CD4-positive, alpha-beta memory T cell (primary cell): Measurements from ENCODE around the gene SLC6A18. TPM values are rescaled to one million over a fixed set of nuclear protein-coding genes. Genes with fewer than 3 reads are reported as not detected.

Experiments
- CTCF ChIA-PET: fragments of 350-600 bp; sonication (Branson Sonifier 250); formaldehyde crosslinking; loops from one replicate; lab custom pipeline; 2021; ENCODE audit warnings: inconsistent platforms; ENCODE audit not compliant: partially characterized antibody; lab: Charles Lee
- POLR2A ChIA-PET: fragments of 350-600 bp; sonication (Branson Sonifier 250); formaldehyde crosslinking; loops from one replicate; lab custom pipeline; 2021; ENCODE audit not compliant: partially characterized antibody; lab: Charles Lee
- DNase-seq, 5 donors: peaks; one replicate each; pipeline versions ENCODE4 v3.0.0 to v3.0.0-alpha.2; 2020 to 2022; ENCODE audit warnings: mixed read lengths in 1 of 5
- H3K27ac ChIP-seq: one replicate; pipeline ENCODE4 v1.7.0; 2013; ENCODE audit warnings: low read depth, low read length
- H3K27me3 ChIP-seq: 2 replicates; pipeline ENCODE4 v1.7.0; 2013; ENCODE audit warnings: mild to moderate bottlenecking, low read length, moderate library complexity; ENCODE audit not compliant: insufficient read depth
- H3K36me3 ChIP-seq: 2 replicates; pipeline ENCODE4 v1.7.0; 2013; ENCODE audit warnings: mild to moderate bottlenecking, low read length, moderate library complexity; ENCODE audit not compliant: insufficient read depth
- H3K4me1 ChIP-seq: 2 replicates; pipeline ENCODE4 v1.7.0; 2013; ENCODE audit warnings: mild to moderate bottlenecking, low read length, moderate library complexity; ENCODE audit not compliant: insufficient read depth
- H3K4me3 ChIP-seq, 2 donors: one replicate each; pipeline ENCODE4 v1.7.0; 2013; ENCODE audit warnings: low read length in 2 of 2, mild to moderate bottlenecking in 1 of 2
- H3K9me3 ChIP-seq, 2 donors: one replicate each; pipeline ENCODE4 v1.7.0; 2013; ENCODE audit warnings: low read length in 2 of 2, control low read depth in 1 of 2; ENCODE audit not compliant: control insufficient read depth in 1 of 2
- H3K27ac Mint-ChIP-seq, 7 donors: one replicate each; pipeline ENCODE4 v1.8.0; 2020 to 2021; ENCODE audit warnings: mixed read lengths in 7 of 7, mild to moderate bottlenecking in 6 of 7, inconsistent platforms in 3 of 7, moderate library complexity in 3 of 7
- H3K27me3 Mint-ChIP-seq, 2 donors: one replicate each; pipeline ENCODE4 v1.8.0; 2020 to 2021; ENCODE audit warnings: mixed read lengths in 2 of 2
- H3K36me3 Mint-ChIP-seq, 2 donors: one replicate each; pipeline ENCODE4 v1.8.0; 2020 to 2021; ENCODE audit warnings: mixed read lengths in 2 of 2, inconsistent platforms in 1 of 2, mild to moderate bottlenecking in 1 of 2
- H3K4me1 Mint-ChIP-seq, 4 donors: one replicate each; pipeline ENCODE4 v1.8.0; 2020 to 2021; ENCODE audit warnings: mixed read lengths in 4 of 4, mild to moderate bottlenecking in 1 of 4
- H3K4me3 Mint-ChIP-seq, 8 donors: one replicate each; pipeline ENCODE4 v1.8.0; 2020 to 2021; ENCODE audit warnings: mixed read lengths in 8 of 8, mild to moderate bottlenecking in 7 of 8, moderate library complexity in 6 of 8, inconsistent platforms in 3 of 8
- H3K9me3 Mint-ChIP-seq, 8 donors: one replicate each; pipeline ENCODE4 v1.8.0; 2020 to 2021; ENCODE audit warnings: mixed read lengths in 8 of 8, mild to moderate bottlenecking in 5 of 8, inconsistent platforms in 3 of 8, moderate library complexity in 1 of 8
- intact Hi-C: fragments of 100-400 bp; cut with micrococcal nuclease; formaldehyde crosslinking; loops from one replicate; pipeline ENCODE4 v1.15.1; 2023
- polyA plus RNA-seq, 2 donors: library from polyadenylated mRNA; unstranded; fragments of 300-500 nt; fragmentation: Illumina TruSeq; gene quantifications; one replicate each; pipeline ENCODE4 v1.2.3, GENCODE V29; 2021
- total RNA-seq, 2 experiments: library from RNA; stranded (reverse); gene quantifications; one replicate each; pipeline ENCODE4 v1.2.3, GENCODE V29; 2021

The SLC6A18 gene
- total and polyA plus RNA-seq, 4 experiments from 2014 or later = not detected

DNA sequence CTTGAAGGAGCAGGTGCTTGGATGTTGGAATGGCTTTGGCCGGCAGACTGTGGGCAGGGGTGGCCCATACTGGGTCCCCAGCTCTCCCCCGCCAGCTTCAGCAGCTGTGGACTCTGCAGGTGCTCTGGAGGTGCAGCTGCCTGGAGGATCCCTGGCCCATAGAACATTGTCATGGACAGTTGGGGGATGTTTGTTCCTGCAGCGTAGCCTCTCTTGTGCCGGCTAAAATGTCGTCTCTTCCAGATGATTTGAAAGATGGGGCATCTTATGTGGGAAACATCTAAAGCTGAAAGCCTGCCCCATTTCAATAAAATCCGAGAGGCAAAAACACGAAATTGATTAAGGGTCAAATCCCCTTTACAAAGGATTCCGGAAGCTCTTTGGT lies 37.2 kb upstream of the SLC6A18 start:
- no peaks in the 10 kb centered on the region for H3K9me3 ChIP-seq
- intact Hi-C loops = no loop called here
- POLR2A ChIA-PET = no interaction called here
- no peak overlapping the region for H3K27ac ChIP-seq
- H3K4me1 ChIP-seq = no peaks in the 10 kb centered on the region
- Mint-ChIP-seq H3K36me3 (no peaks in the 10 kb centered on the region), H3K9me3 (no peaks in the 10 kb centered on the region), H3K4me3 (no peak overlapping the region), H3K4me1 (no peaks in the 10 kb centered on the region), H3K27me3 (peaks cover 11 to 23% of the 10 kb centered on the region in 2 donors), H3K27ac (no peak overlapping the region)
- no peaks in the 10 kb centered on the region for H3K27me3 ChIP-seq
- DNase-seq = no peak
- H3K4me3 ChIP-seq = no peak overlapping the region
- H3K36me3 ChIP-seq = no peaks in the 10 kb centered on the region
- CTCF ChIA-PET = no interaction called here

DNA sequence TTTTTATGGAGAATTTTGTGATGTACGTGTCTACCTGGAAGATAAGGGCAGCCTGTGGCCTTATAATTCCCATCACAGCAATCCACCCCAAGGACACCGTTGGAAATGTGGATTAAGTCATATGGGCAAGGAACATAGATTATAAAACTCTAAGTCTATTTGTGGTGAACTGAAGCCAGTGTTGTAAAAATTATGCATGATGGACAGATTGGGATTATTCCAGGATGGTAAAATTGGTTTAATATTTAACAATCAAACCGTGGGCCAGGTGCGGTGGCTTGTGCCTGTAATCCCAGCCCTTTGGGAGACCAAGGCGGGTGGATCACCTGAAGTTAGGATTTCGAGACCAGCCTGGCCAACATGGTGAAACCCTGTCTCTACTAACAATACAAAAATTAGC lies 36.7 kb upstream of the SLC6A18 start:
- no peak for DNase-seq
- no peak overlapping the region for H3K27ac Mint-ChIP-seq
- Histone ChIP-seq H3K4me3 (no peak overlapping the region), H3K36me3 (no peaks in the 10 kb centered on the region), H3K4me1 (no peaks in the 10 kb centered on the region), H3K27me3 (no peaks in the 10 kb centered on the region), H3K9me3 (no peaks in the 10 kb centered on the region), H3K27ac (no peak overlapping the region)
- POLR2A ChIA-PET = no interaction called here
- H3K4me3 Mint-ChIP-seq = no peak overlapping the region
- CTCF ChIA-PET = no interaction called here
- H3K27me3 Mint-ChIP-seq = peaks cover 11 to 23% of the 10 kb centered on the region in 2 donors
- no peaks in the 10 kb centered on the region for H3K9me3 Mint-ChIP-seq
- H3K4me1 Mint-ChIP-seq = no peaks in the 10 kb centered on the region
- intact Hi-C loops = no loop called here
- H3K36me3 Mint-ChIP-seq = no peaks in the 10 kb centered on the region

DNA sequence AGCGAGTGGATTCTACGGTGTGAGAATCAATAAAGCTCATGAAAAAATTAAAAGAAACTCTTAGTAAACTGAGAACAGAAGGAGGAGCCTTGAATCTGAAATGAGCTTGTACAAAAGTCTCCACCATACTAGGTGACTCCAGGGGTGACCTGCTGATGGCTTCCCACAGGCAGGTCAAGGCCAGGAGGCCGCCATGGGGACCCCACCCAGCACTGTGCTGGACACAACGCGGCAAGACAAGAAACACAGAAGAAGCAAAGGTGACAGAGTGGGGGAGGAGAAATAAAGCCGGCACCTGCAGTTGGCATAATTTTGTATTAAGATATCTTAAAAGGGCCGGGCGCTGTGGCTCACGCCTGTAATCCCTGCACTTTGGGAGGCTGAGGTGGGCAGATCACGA lies 35.9 kb upstream of the SLC6A18 start:
- H3K4me3 ChIP-seq = no peak overlapping the region
- DNase-seq = no peak
- CTCF ChIA-PET = no interaction called here
- H3K9me3 ChIP-seq = no peaks in the 10 kb centered on the region
- no peak overlapping the region for H3K4me3 Mint-ChIP-seq
- H3K4me1 ChIP-seq = no peaks in the 10 kb centered on the region
- no peaks in the 10 kb centered on the region for H3K36me3 ChIP-seq
- H3K27ac Mint-ChIP-seq = no peak overlapping the region
- intact Hi-C loops = no loop called here
- no peak overlapping the region for H3K27ac ChIP-seq
- POLR2A ChIA-PET = no interaction called here
- H3K36me3 Mint-ChIP-seq = no peaks in the 10 kb centered on the region
- no peaks in the 10 kb centered on the region for H3K27me3 ChIP-seq
- H3K4me1 Mint-ChIP-seq = no peaks in the 10 kb centered on the region
- no peaks in the 10 kb centered on the region for H3K9me3 Mint-ChIP-seq
- peaks cover 11 to 23% of the 10 kb centered on the region in 2 donors for H3K27me3 Mint-ChIP-seq

DNA sequence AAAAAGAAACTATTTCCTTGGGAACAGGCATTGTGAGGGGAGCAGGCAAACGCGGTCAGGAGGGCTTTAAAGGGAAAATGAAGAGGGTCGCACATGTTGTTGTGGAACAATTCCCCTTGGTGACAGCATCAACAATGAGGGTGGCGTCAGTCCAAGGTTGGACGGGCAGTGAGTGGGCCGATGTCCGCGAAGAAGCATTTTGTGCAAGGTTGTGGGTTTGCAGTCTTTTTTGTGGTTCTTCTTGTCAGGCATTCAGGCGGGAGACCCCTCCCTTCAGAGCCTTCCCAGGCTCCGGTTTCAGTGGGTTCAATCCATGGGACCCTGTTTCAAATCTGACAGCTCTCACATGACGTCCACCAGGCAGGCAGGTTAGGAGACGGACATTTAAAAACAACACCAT lies 34.9 kb upstream of the SLC6A18 start:
- no peaks in the 10 kb centered on the region for H3K36me3 Mint-ChIP-seq
- H3K27ac Mint-ChIP-seq = no peak overlapping the region
- no peaks in the 10 kb centered on the region for H3K4me1 Mint-ChIP-seq
- no peaks in the 10 kb centered on the region for H3K4me1 ChIP-seq
- H3K9me3 Mint-ChIP-seq = no peaks in the 10 kb centered on the region
- H3K27ac ChIP-seq = no peak overlapping the region
- intact Hi-C loops = no loop called here
- peaks cover 14 to 23% of the 10 kb centered on the region in 2 donors for H3K27me3 Mint-ChIP-seq
- ChIA-PET CTCF (no interaction called here), POLR2A (no interaction called here)
- DNase-seq = no peak
- no peaks in the 10 kb centered on the region for H3K27me3 ChIP-seq
- no peak overlapping the region for H3K4me3 Mint-ChIP-seq
- no peaks in the 10 kb centered on the region for H3K9me3 ChIP-seq
- no peak overlapping the region for H3K4me3 ChIP-seq
- H3K36me3 ChIP-seq = no peaks in the 10 kb centered on the region

DNA sequence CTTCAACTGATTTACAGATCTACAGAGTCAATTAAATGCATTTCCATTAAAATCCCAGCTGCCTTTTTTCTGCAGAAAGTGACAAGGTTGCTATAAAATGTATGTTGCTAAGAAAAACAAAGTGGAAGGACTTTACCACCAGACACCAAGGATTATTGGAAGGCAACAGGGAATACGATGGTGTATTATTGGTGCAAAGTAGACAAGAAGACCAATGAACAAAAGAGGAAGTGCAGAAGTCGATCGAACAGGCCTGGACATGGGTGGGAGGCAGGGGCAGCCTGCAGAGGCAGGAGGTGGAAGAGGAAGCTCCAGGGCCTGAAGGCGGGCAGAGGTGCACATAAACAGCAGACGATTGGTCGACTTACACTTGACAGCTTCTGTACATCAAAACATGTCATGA lies 34.3 kb upstream of the SLC6A18 start:
- Mint-ChIP-seq H3K27me3 (peaks cover 14 to 23% of the 10 kb centered on the region in 2 donors), H3K27ac (no peak overlapping the region), H3K4me3 (no peak overlapping the region), H3K9me3 (no peaks in the 10 kb centered on the region), H3K36me3 (no peaks in the 10 kb centered on the region), H3K4me1 (no peaks in the 10 kb centered on the region)
- intact Hi-C loops = no loop called here
- POLR2A ChIA-PET = no interaction called here
- H3K4me1 ChIP-seq = no peaks in the 10 kb centered on the region
- DNase-seq = no peak
- no peaks in the 10 kb centered on the region for H3K27me3 ChIP-seq
- no peaks in the 10 kb centered on the region for H3K36me3 ChIP-seq
- no peaks in the 10 kb centered on the region for H3K9me3 ChIP-seq
- H3K27ac ChIP-seq = no peak overlapping the region
- CTCF ChIA-PET = no interaction called here
- no peak overlapping the region for H3K4me3 ChIP-seq

DNA sequence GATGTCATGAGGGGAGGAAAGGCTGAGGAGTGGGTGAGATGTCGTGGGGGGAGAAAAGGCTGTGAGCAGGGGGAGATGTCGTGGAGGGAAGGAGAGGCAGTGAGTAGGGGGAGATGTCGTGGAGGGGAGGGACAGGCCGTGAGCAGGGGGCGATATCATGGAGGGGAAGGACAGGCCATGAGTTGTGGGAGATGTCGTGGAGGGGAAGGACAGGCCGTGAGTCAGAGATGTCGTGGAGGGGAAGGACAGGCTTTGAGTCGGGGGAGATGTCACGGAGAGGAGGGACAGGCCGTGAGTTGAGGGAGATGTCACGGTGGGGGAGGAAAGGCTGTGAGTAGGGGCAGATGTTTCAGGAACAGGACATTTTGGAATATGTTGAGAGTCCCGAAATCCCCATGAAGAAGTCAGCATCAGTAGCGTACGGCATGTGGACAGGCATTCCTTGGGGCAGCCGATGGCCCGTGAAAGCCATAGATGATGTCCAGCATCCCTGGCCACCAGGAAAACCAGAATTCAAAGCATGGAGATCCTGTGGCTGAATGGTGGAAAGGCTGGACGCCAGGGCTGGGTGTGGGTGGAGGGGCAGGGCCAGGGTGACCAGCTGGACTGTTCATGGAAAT lies 32.1 kb upstream of the SLC6A18 start:
- Histone ChIP-seq H3K27me3 (no peaks in the 10 kb centered on the region), H3K4me1 (no peaks in the 10 kb centered on the region), H3K4me3 (no peak overlapping the region), H3K9me3 (no peaks in the 10 kb centered on the region), H3K27ac (no peak overlapping the region), H3K36me3 (no peaks in the 10 kb centered on the region)
- Mint-ChIP-seq H3K27me3 (peaks cover 16 to 22% of the 10 kb centered on the region in 2 donors), H3K36me3 (no peaks in the 10 kb centered on the region), H3K4me3 (no peak overlapping the region), H3K27ac (no peak overlapping the region), H3K4me1 (no peaks in the 10 kb centered on the region), H3K9me3 (no peaks in the 10 kb centered on the region)
- ChIA-PET CTCF (no interaction called here), POLR2A (no interaction called here)
- intact Hi-C loops = no loop called here
- DNase-seq = no peak

DNA sequence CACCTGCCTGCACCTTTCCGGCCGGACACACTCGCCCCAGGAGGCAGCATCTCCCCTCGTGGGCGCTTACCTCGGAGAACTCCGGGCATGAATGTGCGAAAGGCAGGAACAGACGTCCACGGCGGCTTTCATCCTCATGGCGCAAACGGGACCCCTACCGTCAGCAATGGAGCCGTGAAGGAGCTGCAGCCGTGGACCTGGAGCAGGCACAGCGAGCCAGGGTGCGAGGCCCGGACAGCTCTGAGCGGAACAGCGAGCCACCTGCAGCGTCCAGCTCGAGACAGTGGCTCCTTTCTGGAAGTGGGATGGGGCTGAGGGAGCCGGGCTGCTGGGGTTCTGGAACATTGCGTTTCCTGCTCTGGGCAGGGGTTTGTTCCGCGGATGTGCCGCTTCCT lies 31.6 kb upstream of the SLC6A18 start:
- H3K27me3 Mint-ChIP-seq = peaks cover 13 to 18% of the 10 kb centered on the region in 2 donors
- intact Hi-C loops = no loop called here

DNA sequence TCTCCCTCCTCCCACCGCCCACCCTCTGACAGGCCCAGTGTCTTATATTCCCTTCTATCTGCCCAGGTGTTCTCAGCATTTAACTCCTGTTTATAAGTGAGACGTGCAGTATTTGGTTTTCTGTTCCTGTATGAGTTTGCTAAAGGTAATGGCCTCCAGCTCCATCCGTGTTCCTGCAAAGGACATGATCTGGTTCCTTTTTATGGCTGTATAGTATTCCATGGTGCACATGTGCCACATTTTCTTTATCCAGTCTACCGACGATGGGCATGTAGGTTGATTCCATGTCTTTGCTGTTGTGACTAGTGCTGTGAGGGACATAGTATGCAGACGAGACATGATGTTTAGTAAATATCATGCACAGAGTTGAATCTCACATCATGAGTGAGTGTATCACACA lies 30.8 kb upstream of the SLC6A18 start:
- H3K27me3 Mint-ChIP-seq = peaks cover 12% of the 10 kb centered on the region in 2 donors
- no peaks in the 10 kb centered on the region for H3K36me3 ChIP-seq
- H3K9me3 ChIP-seq = no peaks in the 10 kb centered on the region
- ChIA-PET CTCF (no interaction called here), POLR2A (no interaction called here)
- H3K36me3 Mint-ChIP-seq = no peaks in the 10 kb centered on the region
- no peaks in the 10 kb centered on the region for H3K27me3 ChIP-seq
- no peak overlapping the region for H3K27ac ChIP-seq
- no peaks in the 10 kb centered on the region for H3K4me1 ChIP-seq
- no peak overlapping the region for H3K4me3 Mint-ChIP-seq
- H3K9me3 Mint-ChIP-seq = no peaks in the 10 kb centered on the region
- H3K27ac Mint-ChIP-seq = no peak overlapping the region
- no peak for DNase-seq
- intact Hi-C loops = no loop called here
- H3K4me1 Mint-ChIP-seq = no peaks in the 10 kb centered on the region
- no peak overlapping the region for H3K4me3 ChIP-seq

More for the DNA sequence above, 31.6 kb upstream of the SLC6A18 start:
- CTCF ChIA-PET = no interaction called here
- Mint-ChIP-seq H3K9me3 (no peaks in the 10 kb centered on the region), H3K36me3 (no peaks in the 10 kb centered on the region), H3K4me3 (no peak overlapping the region), H3K4me1 (no peaks in the 10 kb centered on the region), H3K27ac (no peak overlapping the region)
- Histone ChIP-seq H3K36me3 (no peaks in the 10 kb centered on the region), H3K9me3 (no peaks in the 10 kb centered on the region), H3K4me1 (no peaks in the 10 kb centered on the region), H3K27me3 (no peaks in the 10 kb centered on the region), H3K27ac (no peak overlapping the region), H3K4me3 (no peak overlapping the region)
- POLR2A ChIA-PET = no interaction called here
- DNase-seq = no peak
